T47D (cell line): ENCODE data around the gene ATP6V0A1.

Source experiments
- DNase-seq, 2 experiments: peaks; one replicate each; pipeline versions ENCODE4 v3.0.0 to v3.0.0-alpha.2; 2011 to 2012; ENCODE audit warnings: low read depth in 1 of 2, low spot score in 1 of 2
- JUND ChIP-seq: IDR thresholded peaks from 2 replicates; pipeline ENCODE4 v1.6.1; 2012; ENCODE audit warnings: low read depth
- in situ Hi-C: cut with HindIII; loops from 2 replicates; pipeline ENCODE4 v1.10.0; 2016; ENCODE audit warnings: low sequenced_read_pairs, low pct_unique_long_range_greater_than_20kb

The ATP6V0A1 gene

DNA sequence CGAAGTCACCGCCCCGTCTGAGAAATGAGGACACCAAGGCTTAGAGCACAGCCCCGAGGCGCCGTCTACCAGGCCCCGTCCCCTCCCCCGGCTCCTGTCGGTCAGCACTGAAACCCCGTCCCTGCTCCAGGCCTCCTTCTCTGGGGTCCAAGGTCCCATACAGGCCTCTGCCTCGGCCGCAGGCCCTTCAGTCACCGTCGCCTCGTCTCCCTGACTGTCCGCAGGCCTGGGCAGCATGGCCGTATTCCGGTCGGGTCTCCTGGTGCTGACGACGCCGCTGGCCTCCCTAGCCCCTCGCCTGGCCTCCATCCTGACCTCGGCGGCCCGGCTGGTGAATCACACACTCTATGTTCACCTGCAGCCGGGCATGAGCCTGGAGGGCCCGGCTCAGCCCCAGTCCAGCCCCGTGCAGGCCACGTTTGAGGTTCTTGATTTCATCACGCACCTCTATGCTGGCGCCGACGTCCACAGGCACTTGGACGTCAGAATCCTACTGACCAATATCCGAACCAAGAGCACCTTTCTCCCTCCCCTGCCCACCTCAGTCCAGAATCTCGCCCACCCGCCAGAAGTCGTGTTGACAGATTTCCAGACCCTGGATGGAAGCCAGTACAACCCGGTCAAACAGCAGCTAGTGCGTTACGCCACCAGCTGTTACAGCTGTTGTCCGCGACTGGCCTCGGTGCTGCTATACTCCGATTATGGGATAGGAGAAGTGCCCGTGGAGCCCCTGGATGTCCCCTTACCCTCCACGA is 103.9 kb downstream of the ATP6V0A1 start:
- peak in 1 of 2 experiments; percentile 35 for DNase-seq
- TF ChIP-seq JUND, result no peak
- in situ Hi-C loops, result no loop called here

- TF ChIP-seq JUND, result no peak
- in situ Hi-C loops, result no loop called here
- DNase-seq, result no peak
Measured at GRCh38 chr17:42563143-42563509, 104.4 kb downstream of the ATP6V0A1 start.

DNA sequence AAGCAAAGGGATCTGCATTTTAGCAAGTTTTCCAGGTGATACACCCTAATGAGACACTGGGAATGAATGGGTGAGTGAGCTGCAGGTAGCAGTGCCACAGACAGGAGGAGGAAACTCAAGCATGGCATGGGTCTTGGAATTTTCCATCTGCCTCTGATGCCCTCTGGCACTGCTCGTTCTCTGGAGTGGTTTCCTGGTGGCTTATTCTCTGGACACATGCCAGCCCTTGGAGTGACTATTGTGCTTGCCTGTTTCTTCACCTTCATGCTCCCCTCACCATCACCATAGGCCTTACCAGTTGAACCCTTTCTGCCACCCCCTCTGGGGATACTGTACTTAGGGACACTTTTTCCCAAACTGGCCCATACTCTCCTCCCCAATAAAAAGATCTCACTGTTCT is 104.9 kb downstream of the ATP6V0A1 start:
- TF ChIP-seq JUND, result no peak
- in situ Hi-C loops, result no loop called here
- DNase-seq, result peak in 1 of 2 experiments; percentile 84

DNA sequence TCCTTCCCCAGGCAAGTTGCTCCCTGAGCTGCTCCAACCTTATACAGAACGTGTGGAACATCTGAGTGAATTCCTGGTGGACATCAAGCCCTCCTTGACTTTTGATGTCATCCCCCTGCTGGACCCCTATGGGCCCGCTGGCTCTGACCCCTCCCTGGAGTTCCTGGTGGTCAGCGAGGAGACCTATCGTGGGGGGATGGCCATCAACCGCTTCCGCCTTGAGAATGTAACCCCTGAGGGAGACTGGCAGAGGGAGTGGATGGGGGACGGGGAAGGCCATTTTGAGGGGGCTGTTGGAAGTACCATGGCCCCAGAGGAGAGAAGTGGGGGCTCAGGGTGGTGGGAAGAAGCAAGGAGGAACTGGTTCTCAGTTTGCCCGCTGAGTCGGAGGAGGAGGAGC is 105.3 kb downstream of the ATP6V0A1 start:
- in situ Hi-C loops, result no loop called here
- TF ChIP-seq JUND, result no peak

DNA sequence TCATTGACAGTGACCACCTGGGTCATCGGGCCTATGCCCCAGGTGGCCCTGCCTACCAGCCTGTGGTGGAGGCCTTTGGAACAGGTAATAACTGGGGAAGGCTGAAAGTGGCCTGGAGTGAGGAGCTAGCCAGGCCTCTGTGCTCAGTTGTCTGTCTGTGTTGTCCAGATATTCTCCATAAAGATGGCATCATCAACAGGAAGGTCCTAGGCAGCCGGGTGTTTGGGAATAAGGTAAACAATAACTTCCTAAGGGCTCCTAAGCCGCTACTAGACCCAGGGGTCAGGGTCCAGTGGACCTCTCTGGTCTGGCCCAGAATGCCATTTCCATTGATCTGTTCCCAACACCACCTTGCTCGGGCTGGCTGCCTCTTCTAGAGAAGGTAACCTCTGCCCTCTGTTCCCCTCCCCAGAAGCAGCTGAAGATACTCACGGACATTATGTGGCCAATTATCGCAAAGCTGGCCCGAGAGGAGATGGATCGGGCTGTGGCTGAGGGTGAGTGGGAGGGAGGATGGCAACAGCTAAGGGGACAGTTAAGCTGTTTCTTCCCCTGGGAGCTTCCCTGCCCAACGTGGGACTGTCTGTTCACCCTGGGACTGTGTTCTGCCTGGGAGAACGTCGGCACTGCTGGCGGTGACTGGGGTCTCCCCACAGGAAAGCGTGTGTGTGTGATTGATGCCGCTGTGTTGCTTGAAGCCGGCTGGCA is 106.3 kb downstream of the ATP6V0A1 start:
- no peak for DNase-seq
- in situ Hi-C loops, result no loop called here

More for the DNA sequence above, 105.3 kb downstream of the ATP6V0A1 start:
- DNase-seq, result no peak

DNA sequence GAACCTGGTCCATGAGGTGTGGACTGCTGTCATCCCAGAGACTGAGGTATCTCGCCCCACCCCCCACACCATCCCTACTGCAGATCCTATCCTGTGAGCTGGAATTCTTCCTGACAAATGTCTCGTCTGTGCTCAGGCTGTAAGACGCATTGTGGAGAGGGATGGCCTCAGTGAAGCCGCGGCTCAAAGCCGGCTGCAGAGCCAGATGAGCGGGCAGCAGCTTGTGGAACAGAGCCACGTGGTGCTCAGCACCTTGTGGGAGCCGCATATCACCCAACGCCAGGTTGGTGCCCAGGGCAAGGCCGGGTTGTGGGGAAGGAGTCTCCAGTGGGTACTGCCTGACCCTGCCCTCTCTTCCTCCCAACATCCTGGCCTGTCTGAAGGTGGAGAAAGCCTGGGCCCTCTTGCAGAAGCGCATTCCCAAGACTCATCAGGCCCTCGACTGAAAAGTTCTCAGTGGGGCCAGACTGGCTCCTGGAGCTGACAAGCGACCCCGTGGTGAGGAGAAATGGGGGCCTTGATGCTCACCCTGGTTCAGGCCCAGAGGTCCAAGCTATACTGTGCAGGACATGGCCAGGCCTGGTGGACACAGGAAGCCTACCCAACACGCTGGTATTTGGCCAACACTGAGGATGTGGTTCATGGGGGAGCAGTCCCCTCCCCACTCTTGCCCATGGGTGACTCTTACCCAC is 107.0 kb downstream of the ATP6V0A1 start:
- no peak for DNase-seq
- in situ Hi-C loops, result no loop called here
- TF ChIP-seq JUND, result no peak

More for the DNA sequence above, 106.3 kb downstream of the ATP6V0A1 start:
- no peak for TF ChIP-seq JUND

GRCh38 chr17:42566215-42566882 is 107.7 kb downstream of the ATP6V0A1 start:
- in situ Hi-C loops, result no loop called here
- no peak for DNase-seq
- TF ChIP-seq JUND, result no peak

GRCh38 chr17:42566883-42567573 is 108.3 kb downstream of the ATP6V0A1 start, which contains the start of gene MLX:
MLX (plus strand) TSS chr17:42567100; CDS start chr17:42567125, 25 bp downstream.
- no peak for TF ChIP-seq JUND
- in situ Hi-C loops, result no loop called here
- peak; percentile 96 to 100 for DNase-seq

- TF ChIP-seq JUND, result no peak
- in situ Hi-C loops, result no loop called here
- no peak for DNase-seq
Measured at GRCh38 chr17:42568341-42569111, 109.8 kb downstream of the ATP6V0A1 start.

DNA sequence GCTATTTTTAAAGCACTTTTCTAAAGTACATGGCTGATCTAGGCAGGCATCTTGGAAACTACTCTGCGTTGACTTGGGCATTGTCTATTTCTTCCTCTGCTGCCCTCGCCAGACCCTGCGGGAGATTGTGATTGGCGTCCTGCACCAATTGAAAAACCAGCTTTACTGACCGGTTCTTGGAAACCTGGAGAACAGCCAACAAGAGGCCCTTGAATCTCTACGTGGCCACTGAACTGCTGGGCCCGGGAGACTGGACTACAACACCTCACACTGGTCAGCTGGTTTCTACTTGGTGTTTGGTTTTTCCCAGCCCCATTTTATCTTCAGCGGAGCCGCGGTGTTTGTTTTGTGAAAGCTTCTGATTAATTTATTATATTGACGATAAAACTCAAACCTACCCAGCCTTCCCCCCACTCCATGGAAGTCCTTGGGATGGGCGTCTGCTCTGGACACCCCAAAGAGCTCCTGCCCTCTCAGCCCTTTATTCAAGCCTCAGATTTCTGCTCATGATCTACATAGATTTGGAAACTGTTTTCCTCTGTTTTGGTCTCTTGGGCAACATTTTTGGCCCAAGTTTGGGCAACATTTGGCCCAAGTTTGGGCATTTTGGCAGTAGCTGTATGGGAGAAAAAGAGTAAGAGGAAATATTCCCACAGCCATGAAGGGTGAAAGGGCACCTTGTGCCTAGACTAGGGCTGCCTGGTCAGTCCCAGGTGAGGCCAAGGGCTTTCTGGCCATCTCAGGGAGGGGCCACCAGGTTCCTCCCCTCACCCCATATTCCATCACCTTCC is 113.0 kb downstream of the ATP6V0A1 start:
- in situ Hi-C loops, result no loop called here
- no peak for TF ChIP-seq JUND
- DNase-seq, result peak in 1 of 2 experiments; percentile 78
